ENCODE measurements around the gene PKN3. TPM values are rescaled to one million over a fixed set of nuclear protein-coding genes. Genes with fewer than 3 reads are reported as not detected.

The PKN3 gene
- total RNA-seq, 1 donor from 2014 or later, result 3.1 TPM

- Histone ChIP-seq H3K9me3 (ENCODE audit: insufficient read depth, low read depth, low read length) (no peaks in the 10 kb centered on the region), H3K4me3 (ENCODE audit: insufficient read depth, low read depth, low read length) (no peak overlapping the region), H2AFZ (ENCODE audit: low read depth, low read length) (no peak overlapping the region), H3K9ac (ENCODE audit: low read length) (no peak overlapping the region), H3K4me1 (ENCODE audit: insufficient read depth, low read length) (peaks cover 7% of the 10 kb centered on the region), H3K4me2 (ENCODE audit: low read length) (no peak overlapping the region), H3K79me2 (ENCODE audit: insufficient read depth, low read length) (no peaks in the 10 kb centered on the region), H4K20me1 (ENCODE audit: insufficient read depth, low read length) (no peaks in the 10 kb centered on the region), H3K27me3 (ENCODE audit: insufficient read depth, low read length) (no peaks in the 10 kb centered on the region), H3K36me3 (ENCODE audit: insufficient read depth, low read length) (no peaks in the 10 kb centered on the region), H3K27ac (ENCODE audit: low read depth, low read length) (no peak overlapping the region)
- DNase-seq (ENCODE audit: low read depth) (no peak), FAIRE-seq (no peak)
- Mint-ChIP-seq H3K27me3 (ENCODE audit: low read depth, unreplicated experiment) (no peaks in the 10 kb centered on the region), H3K9me3 (ENCODE audit: unreplicated experiment) (no peaks in the 10 kb centered on the region), H3K4me1 (ENCODE audit: low read depth, unreplicated experiment) (peaks cover 3% of the 10 kb centered on the region), H3K4me3 (ENCODE audit: unreplicated experiment) (no peak overlapping the region), H3K36me3 (ENCODE audit: low read depth, unreplicated experiment) (peaks cover 3% of the 10 kb centered on the region), H3K27ac (ENCODE audit: unreplicated experiment) (no peak overlapping the region)
- TF ChIP-seq CTCF (IDR thresholded peaks at IDR 0.05; ENCODE audit: insufficient read depth, low read depth, low read length) (no peak), EZH2 (IDR thresholded peaks at IDR 0.05; ENCODE audit: insufficient read depth, low read length) (no peak)
Measured at GRCh38 chr9:128719919-128720605, 17.8 kb downstream of the PKN3 start.

GRCh38 chr9:128720841-128721486 is 18.7 kb downstream of the PKN3 start:
- FAIRE-seq (no peak), DNase-seq (ENCODE audit: low read depth) (no peak)
- no peaks in the 10 kb centered on the region for H4K20me1 ChIP-seq (ENCODE audit: insufficient read depth, low read length)
- H2AFZ ChIP-seq (ENCODE audit: low read depth, low read length), result no peak overlapping the region
- H3K9me3 Mint-ChIP-seq (ENCODE audit: unreplicated experiment), result no peaks in the 10 kb centered on the region
- no peaks in the 10 kb centered on the region for H3K36me3 ChIP-seq (ENCODE audit: insufficient read depth, low read length)
- H3K79me2 ChIP-seq (ENCODE audit: insufficient read depth, low read length), result no peaks in the 10 kb centered on the region
- no peak overlapping the region for H3K9ac ChIP-seq (ENCODE audit: low read length)
- peaks cover 3% of the 10 kb centered on the region for H3K36me3 Mint-ChIP-seq (ENCODE audit: low read depth, unreplicated experiment)
- no peak overlapping the region for H3K4me3 ChIP-seq (ENCODE audit: insufficient read depth, low read depth, low read length)
- TF ChIP-seq EZH2 (IDR thresholded peaks at IDR 0.05; ENCODE audit: insufficient read depth, low read length) (no peak), CTCF (IDR thresholded peaks at IDR 0.05; ENCODE audit: insufficient read depth, low read depth, low read length) (no peak)
- H3K27me3 ChIP-seq (ENCODE audit: insufficient read depth, low read length), result no peaks in the 10 kb centered on the region
- H3K4me1 ChIP-seq (ENCODE audit: insufficient read depth, low read length), result peaks cover 7% of the 10 kb centered on the region
- no peak overlapping the region for H3K27ac Mint-ChIP-seq (ENCODE audit: unreplicated experiment)
- H3K27me3 Mint-ChIP-seq (ENCODE audit: low read depth, unreplicated experiment), result no peaks in the 10 kb centered on the region
- no peak overlapping the region for H3K4me2 ChIP-seq (ENCODE audit: low read length)
- H3K4me3 Mint-ChIP-seq (ENCODE audit: unreplicated experiment), result no peak overlapping the region
- H3K27ac ChIP-seq (ENCODE audit: low read depth, low read length), result no peak overlapping the region
- peaks cover 3% of the 10 kb centered on the region for H3K4me1 Mint-ChIP-seq (ENCODE audit: low read depth, unreplicated experiment)
- H3K9me3 ChIP-seq (ENCODE audit: insufficient read depth, low read depth, low read length), result no peaks in the 10 kb centered on the region

GRCh38 chr9:128721487-128722010 is 19.2 kb downstream of the PKN3 start:
- H3K4me3 ChIP-seq (ENCODE audit: insufficient read depth, low read depth, low read length), result no peak overlapping the region
- H3K9me3 ChIP-seq (ENCODE audit: insufficient read depth, low read depth, low read length), result no peaks in the 10 kb centered on the region
- Mint-ChIP-seq H3K27me3 (ENCODE audit: low read depth, unreplicated experiment) (no peaks in the 10 kb centered on the region), H3K27ac (ENCODE audit: unreplicated experiment) (no peak overlapping the region), H3K9me3 (ENCODE audit: unreplicated experiment) (no peaks in the 10 kb centered on the region), H3K4me3 (ENCODE audit: unreplicated experiment) (no peak overlapping the region), H3K4me1 (ENCODE audit: low read depth, unreplicated experiment) (peaks cover 3% of the 10 kb centered on the region), H3K36me3 (ENCODE audit: low read depth, unreplicated experiment) (peaks cover 3% of the 10 kb centered on the region)
- TF ChIP-seq CTCF (IDR thresholded peaks at IDR 0.05; ENCODE audit: insufficient read depth, low read depth, low read length) (no peak), EZH2 (IDR thresholded peaks at IDR 0.05; ENCODE audit: insufficient read depth, low read length) (no peak)
- DNase-seq (ENCODE audit: low read depth), result no peak
- no peak for FAIRE-seq
- no peaks in the 10 kb centered on the region for H3K36me3 ChIP-seq (ENCODE audit: insufficient read depth, low read length)
- H3K4me1 ChIP-seq (ENCODE audit: insufficient read depth, low read length), result peaks cover 7% of the 10 kb centered on the region
- H2AFZ ChIP-seq (ENCODE audit: low read depth, low read length), result no peak overlapping the region
- no peak overlapping the region for H3K4me2 ChIP-seq (ENCODE audit: low read length)
- H3K79me2 ChIP-seq (ENCODE audit: insufficient read depth, low read length), result no peaks in the 10 kb centered on the region
- H4K20me1 ChIP-seq (ENCODE audit: insufficient read depth, low read length), result no peaks in the 10 kb centered on the region
- no peaks in the 10 kb centered on the region for H3K27me3 ChIP-seq (ENCODE audit: insufficient read depth, low read length)
- H3K9ac ChIP-seq (ENCODE audit: low read length), result no peak overlapping the region
- H3K27ac ChIP-seq (ENCODE audit: low read depth, low read length), result no peak overlapping the region
